SU-DHL-6 (cell line): Measurements from ENCODE around the gene AADACL4.

ENCODE experiments used
- CTCF ChIP-seq: fragments of 200-600 bp; sonication (generic); IDR thresholded peaks from one replicate; pipeline ENCODE4 v1.5.1; 2017; ENCODE audit warnings: antibody characterized with exemption, mild to moderate bottlenecking, low read length, moderate library complexity; ENCODE audit not compliant: insufficient read depth, poor library complexity, severe bottlenecking
- EZH2phosphoT487 ChIP-seq: fragments of 200-600 bp; sonication (generic), shearing (Covaris generic); conservative IDR thresholded peaks from 2 replicates; pipeline ENCODE4 v1.6.1; 2018; ENCODE audit warnings: mild to moderate bottlenecking, antibody characterized with exemption, low read length, moderate library complexity, mixed read lengths

DNA sequence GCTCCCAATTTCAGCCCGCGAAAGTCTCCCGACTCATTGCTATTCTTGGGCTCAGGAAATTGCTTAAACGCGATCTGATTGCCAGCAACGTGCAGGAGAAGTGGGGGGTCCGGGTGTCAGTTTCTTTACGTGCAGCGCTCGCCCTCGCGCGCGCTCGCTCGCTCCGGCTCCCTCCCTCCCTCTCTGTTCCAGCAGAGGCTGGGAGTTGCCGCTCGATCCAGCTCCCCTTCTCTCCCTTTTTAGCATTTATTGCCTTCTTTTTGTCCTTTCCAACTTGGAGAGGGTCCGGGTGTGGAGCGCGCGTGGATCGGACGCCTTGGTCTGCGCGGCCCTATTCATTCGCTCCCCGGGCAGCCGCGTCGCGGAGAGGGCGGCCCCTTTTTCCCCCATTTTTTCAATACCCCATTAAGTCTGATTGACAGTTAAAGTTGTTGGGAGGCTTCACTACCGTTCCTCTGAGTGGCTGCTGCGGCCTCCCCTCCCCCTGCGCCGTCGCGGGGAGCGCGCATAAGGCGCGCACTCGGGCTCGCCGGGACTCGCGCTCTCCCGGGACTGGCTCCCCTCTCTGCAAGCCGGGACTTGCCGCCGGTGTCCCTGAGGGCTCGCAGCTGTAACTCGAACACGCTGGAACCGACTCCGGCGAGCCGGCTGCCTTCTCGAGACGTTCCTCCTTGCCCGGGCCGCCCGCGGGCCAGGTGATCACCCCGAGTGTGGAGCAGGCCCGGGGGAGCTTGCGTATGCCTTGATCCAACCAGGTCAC lies 25.8 kb upstream of the AADACL4 start, which contains the start of gene DHRS3:
- TF ChIP-seq CTCF (no peak), EZH2phosphoT487 (no peak)
